Effector memory CD4-positive, alpha-beta T cell (primary cell): ENCODE results near the gene CEP20.

Experiments used
- DNase-seq, 3 donors: peaks; one replicate each; pipeline ENCODE4 v3.0.0-alpha.2; 2020
- H3K27ac ChIP-seq: 2 replicates; pipeline ENCODE4 v1.7.0; 2013; ENCODE audit warnings: mild to moderate bottlenecking, low read length, moderate library complexity; ENCODE audit not compliant: insufficient read depth, poor library complexity, severe bottlenecking
- H3K27me3 ChIP-seq: replicated peaks from 2 replicates; pipeline ENCODE4 v1.7.0; 2013; ENCODE audit warnings: mild to moderate bottlenecking, low read length; ENCODE audit not compliant: insufficient read depth, control insufficient read depth, poor library complexity, severe bottlenecking
- H3K36me3 ChIP-seq: 2 replicates; pipeline ENCODE4 v1.7.0; 2013; ENCODE audit warnings: mild to moderate bottlenecking, low read length, moderate library complexity; ENCODE audit not compliant: control insufficient read depth, insufficient read depth
- H3K4me1 ChIP-seq: 2 replicates; pipeline ENCODE4 v1.7.0; 2013; ENCODE audit warnings: low read length, mild to moderate bottlenecking; ENCODE audit not compliant: control insufficient read depth, insufficient read depth, poor library complexity, severe bottlenecking
- H3K4me3 ChIP-seq: 2 replicates; pipeline ENCODE4 v1.7.0; 2013; ENCODE audit warnings: low read length, low read depth, mild to moderate bottlenecking; ENCODE audit not compliant: insufficient read depth, poor library complexity, severe bottlenecking
- H3K9me3 ChIP-seq: 2 replicates; pipeline ENCODE4 v1.7.0; 2013; ENCODE audit warnings: mild to moderate bottlenecking, low read length, moderate library complexity; ENCODE audit not compliant: control insufficient read depth

Gene CEP20

DNA sequence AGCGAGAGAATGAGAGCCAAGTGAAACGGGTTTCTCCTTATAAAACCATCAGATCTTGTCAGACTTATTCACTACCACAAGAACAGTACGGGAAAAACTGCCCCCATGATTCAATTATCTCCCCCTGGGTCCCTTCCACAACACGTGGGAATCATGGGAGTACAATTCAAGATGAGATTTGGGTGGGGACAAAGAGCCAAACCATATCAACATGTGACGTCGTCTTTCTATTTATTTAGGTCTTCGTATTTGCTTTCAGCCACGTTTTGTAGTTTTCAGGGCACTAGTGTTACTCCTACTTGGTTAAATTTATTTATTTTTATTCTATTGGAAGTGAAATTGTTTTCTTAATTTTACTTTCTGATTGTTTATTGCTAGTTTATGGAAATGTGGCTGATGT lies 27.9 kb upstream of the CEP20 start:
- H3K27ac ChIP-seq: no peak overlapping the region
- peaks cover 4% of the 10 kb centered on the region for H3K4me1 ChIP-seq
- no peak overlapping the region for H3K4me3 ChIP-seq
- no peaks in the 10 kb centered on the region for H3K9me3 ChIP-seq
- no peak for DNase-seq
- no peaks in the 10 kb centered on the region for H3K27me3 ChIP-seq
- H3K36me3 ChIP-seq: no peaks in the 10 kb centered on the region

GRCh38 chr16:15915555-15916081 lies 27.2 kb upstream of the CEP20 start:
- DNase-seq: no peak
- peaks cover 4% of the 10 kb centered on the region for H3K4me1 ChIP-seq
- H3K27me3 ChIP-seq: no peaks in the 10 kb centered on the region
- H3K27ac ChIP-seq: no peak overlapping the region
- no peaks in the 10 kb centered on the region for H3K9me3 ChIP-seq
- H3K36me3 ChIP-seq: no peaks in the 10 kb centered on the region
- no peak overlapping the region for H3K4me3 ChIP-seq

- no peaks in the 10 kb centered on the region for H3K9me3 ChIP-seq
- no peak overlapping the region for H3K27ac ChIP-seq
- H3K36me3 ChIP-seq: no peaks in the 10 kb centered on the region
- H3K27me3 ChIP-seq: no peaks in the 10 kb centered on the region
- peaks cover 4% of the 10 kb centered on the region for H3K4me1 ChIP-seq
- peak overlapping the region; percentile 17 for H3K4me3 ChIP-seq
- no peak for DNase-seq
Measured at GRCh38 chr16:15913046-15913698, 24.8 kb upstream of the CEP20 start.

GRCh38 chr16:15911198-15911597 lies 22.8 kb upstream of the CEP20 start:
- no peak overlapping the region for H3K27ac ChIP-seq
- peaks cover 4% of the 10 kb centered on the region for H3K4me1 ChIP-seq
- no peaks in the 10 kb centered on the region for H3K27me3 ChIP-seq
- no peaks in the 10 kb centered on the region for H3K36me3 ChIP-seq
- DNase-seq: no peak
- no peak overlapping the region for H3K4me3 ChIP-seq
- H3K9me3 ChIP-seq: no peaks in the 10 kb centered on the region

DNA sequence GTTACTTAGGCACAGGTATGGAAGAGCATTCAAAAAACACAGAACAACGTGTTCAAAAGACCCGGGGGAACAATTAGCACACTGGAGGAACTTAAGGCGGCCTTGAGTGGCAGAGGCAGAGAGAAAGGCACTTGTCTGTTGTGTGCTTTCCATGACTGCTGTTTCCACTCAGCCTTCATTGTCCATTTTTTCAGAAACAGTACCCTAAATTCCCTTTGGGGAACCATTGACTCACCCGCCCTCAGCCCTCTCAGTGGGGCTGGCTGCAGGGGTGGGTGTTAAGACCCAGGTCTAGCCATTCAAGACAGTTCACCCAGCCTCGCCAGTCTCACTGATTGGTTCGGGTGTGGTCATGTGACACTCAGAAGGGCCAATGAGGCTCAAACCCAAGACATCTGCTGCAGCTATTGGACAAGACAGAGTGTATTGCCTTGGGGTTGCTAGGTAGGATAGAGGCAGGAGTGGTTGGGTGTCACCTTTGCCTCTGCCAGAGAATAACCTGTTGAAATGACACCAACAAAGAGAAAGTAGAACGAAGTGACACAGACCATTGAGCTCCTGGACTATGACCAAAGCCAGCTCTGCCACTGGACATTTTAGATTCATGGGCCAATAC lies 19.6 kb upstream of the CEP20 start:
- Histone ChIP-seq H3K27me3 (no peaks in the 10 kb centered on the region), H3K9me3 (no peaks in the 10 kb centered on the region), H3K4me3 (no peak overlapping the region), H3K36me3 (no peaks in the 10 kb centered on the region), H3K27ac (no peak overlapping the region), H3K4me1 (peaks cover 4% of the 10 kb centered on the region)
- peak in 1 of 3 donors; percentile 4 for DNase-seq

- Histone ChIP-seq H3K4me3 (no peak overlapping the region), H3K36me3 (no peaks in the 10 kb centered on the region), H3K27me3 (no peaks in the 10 kb centered on the region), H3K27ac (no peak overlapping the region), H3K9me3 (no peaks in the 10 kb centered on the region), H3K4me1 (no peaks in the 10 kb centered on the region)
- DNase-seq: no peak
Measured at GRCh38 chr16:15906439-15906838, 18.0 kb upstream of the CEP20 start.

- no peak for DNase-seq
- Histone ChIP-seq H3K9me3 (no peaks in the 10 kb centered on the region), H3K27me3 (no peaks in the 10 kb centered on the region), H3K4me1 (no peaks in the 10 kb centered on the region), H3K4me3 (no peak overlapping the region), H3K27ac (no peak overlapping the region), H3K36me3 (no peaks in the 10 kb centered on the region)
Measured at GRCh38 chr16:15903960-15904359, 15.6 kb upstream of the CEP20 start.

DNA sequence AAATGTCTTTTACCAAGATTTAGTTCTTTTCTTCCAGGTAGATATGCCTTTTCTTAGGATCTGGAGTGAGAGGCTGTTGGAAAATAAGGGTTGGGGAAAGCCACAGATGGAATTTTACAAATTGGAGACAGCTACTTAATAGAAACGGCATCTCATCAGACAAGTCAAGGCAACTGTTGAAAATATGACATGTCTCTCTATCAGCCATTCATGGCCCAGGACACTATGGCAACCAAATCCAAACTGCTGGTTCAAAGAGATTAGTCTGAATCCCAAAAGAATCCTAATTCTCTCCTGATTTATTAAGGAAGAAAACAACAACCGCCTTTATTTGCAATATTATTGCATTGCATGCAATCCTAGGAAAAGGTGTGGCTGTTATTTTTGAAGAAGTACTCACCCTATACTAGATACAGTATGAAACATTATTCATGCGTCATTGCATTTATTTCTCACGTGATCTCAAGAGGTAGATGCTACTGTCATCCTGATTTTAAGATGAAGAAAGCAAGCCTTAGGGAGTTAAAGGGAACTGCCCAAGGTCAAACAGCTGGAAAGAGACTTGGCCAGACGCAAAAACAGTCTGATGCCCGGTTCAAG lies 12.6 kb upstream of the CEP20 start:
- no peaks in the 10 kb centered on the region for H3K4me1 ChIP-seq
- DNase-seq: no peak
- no peaks in the 10 kb centered on the region for H3K9me3 ChIP-seq
- no peak overlapping the region for H3K27ac ChIP-seq
- no peaks in the 10 kb centered on the region for H3K36me3 ChIP-seq
- no peaks in the 10 kb centered on the region for H3K27me3 ChIP-seq
- no peak overlapping the region for H3K4me3 ChIP-seq

- Histone ChIP-seq H3K4me3 (no peak overlapping the region), H3K4me1 (no peaks in the 10 kb centered on the region), H3K9me3 (no peaks in the 10 kb centered on the region), H3K36me3 (no peaks in the 10 kb centered on the region), H3K27ac (no peak overlapping the region), H3K27me3 (no peaks in the 10 kb centered on the region)
- DNase-seq: no peak
Measured at GRCh38 chr16:15900357-15900756, 12.0 kb upstream of the CEP20 start.

DNA sequence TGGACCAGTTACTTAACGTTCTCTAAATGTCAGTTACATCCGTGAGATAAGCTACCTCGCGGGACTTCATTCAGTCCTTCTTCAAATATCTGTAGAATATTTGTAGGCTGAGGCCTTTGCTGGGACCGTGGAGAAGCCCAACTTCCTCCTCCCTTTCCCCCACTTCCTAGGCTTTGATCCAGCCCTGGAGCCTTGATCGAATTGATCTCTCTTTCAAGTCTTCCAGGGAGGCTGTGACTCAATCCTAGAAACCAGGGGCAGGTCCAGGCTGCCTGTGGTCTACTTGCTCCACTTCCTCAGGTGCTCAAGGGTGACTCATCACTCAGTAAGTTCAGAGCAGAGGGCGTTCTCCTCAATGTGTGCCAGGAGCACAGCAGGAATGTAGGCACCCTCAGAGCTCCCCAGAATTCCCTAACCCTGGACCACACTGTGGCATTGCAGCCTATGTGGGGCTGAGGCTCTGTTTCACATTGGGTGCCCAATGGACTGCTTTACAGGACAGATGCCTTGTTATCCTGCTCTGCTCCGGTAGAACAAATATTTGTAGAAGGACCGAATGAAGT lies 11.2 kb upstream of the CEP20 start:
- no peak overlapping the region for H3K27ac ChIP-seq
- DNase-seq: no peak
- H3K27me3 ChIP-seq: no peaks in the 10 kb centered on the region
- no peaks in the 10 kb centered on the region for H3K4me1 ChIP-seq
- H3K4me3 ChIP-seq: no peak overlapping the region
- no peaks in the 10 kb centered on the region for H3K9me3 ChIP-seq
- H3K36me3 ChIP-seq: no peaks in the 10 kb centered on the region
